Omental fat pad (tissue), 4 donors: ENCODE measurements around the gene CNP. TPM values are rescaled to one million over a fixed set of nuclear protein-coding genes. Genes with fewer than 3 reads are reported as not detected.

Experiments
- ATAC-seq: fragments of 150-250 bp; one replicate; pipeline ENCODE4 v1.9.1; 2016; ENCODE audit warnings: mild to moderate bottlenecking, moderate library complexity; ENCODE audit not compliant: low FRiP score
- DNase-seq: peaks from one replicate; pipeline ENCODE4 v3.0.0-alpha.2; 2019; ENCODE audit warnings: low spot score
- CTCF ChIP-seq, 3 donors: fragments of 450-650 bp; IDR thresholded peaks; one replicate each; pipeline ENCODE4 v1.5.1; 2016 to 2017; ENCODE audit warnings: antibody characterized with exemption in 3 of 3, mild to moderate bottlenecking in 3 of 3, moderate library complexity in 2 of 3
- total RNA-seq, 4 donors: library from RNA; depleted of rRNA; stranded (reverse); fragments of >200 nt; gene quantifications; one replicate each; pipeline ENCODE4 v1.1.0, GENCODE V29; 2016

The CNP gene
- total RNA-seq, 4 donors from 2014 or later: 42.2 to 62.9 (median 49.8) TPM

- TF ChIP-seq CTCF (IDR thresholded peaks at IDR 0.05): no peak
- ATAC-seq: no peak
Measured at GRCh38 chr17:41984454-41984853, 17.9 kb downstream of the CNP start.

GRCh38 chr17:41985919-41986318 lies 19.3 kb downstream of the CNP start:
- no peak for DNase-seq

More at GRCh38 chr17:41984454-41984853, 17.9 kb downstream of the CNP start:
- DNase-seq: no peak

GRCh38 chr17:41986634-41987033 lies 20.0 kb downstream of the CNP start:
- no peak for TF ChIP-seq CTCF (IDR thresholded peaks at IDR 0.05)
- DNase-seq: no peak
- ATAC-seq: no peak

More at GRCh38 chr17:41985919-41986318, 19.3 kb downstream of the CNP start:
- ATAC-seq: no peak
- TF ChIP-seq CTCF (IDR thresholded peaks at IDR 0.05): no peak

- no peak for DNase-seq
Measured at GRCh38 chr17:41987642-41988041, 21.0 kb downstream of the CNP start.

GRCh38 chr17:41988418-41988817 lies 21.8 kb downstream of the CNP start:
- ATAC-seq: no peak
- no peak for TF ChIP-seq CTCF (IDR thresholded peaks at IDR 0.05)
- DNase-seq: no peak

More at GRCh38 chr17:41987642-41988041, 21.0 kb downstream of the CNP start:
- TF ChIP-seq CTCF (IDR thresholded peaks at IDR 0.05): no peak
- no peak for ATAC-seq

GRCh38 chr17:41989702-41990419 lies 23.3 kb downstream of the CNP start:
- TF ChIP-seq CTCF (IDR thresholded peaks at IDR 0.05): no peak
- no peak for ATAC-seq
- no peak for DNase-seq

GRCh38 chr17:41992576-41992975 lies 26.0 kb downstream of the CNP start:
- no peak for ATAC-seq
- TF ChIP-seq CTCF (IDR thresholded peaks at IDR 0.05): no peak
- no peak for DNase-seq
